Caco-2 (cell line): ENCODE data around the gene ZDHHC13. TPM values are rescaled to one million over a fixed set of nuclear protein-coding genes. Genes with fewer than 3 reads are reported as not detected.

Source experiments
- BruUV-seq: library from RNA; stranded (reverse); fragments of 400-500 nt; replicated peaks from 2 replicates; lab custom pipeline; 2021; lab: Mats Ljungman, UMichigan
- CTCF ChIA-PET: fragments of 300-600 bp; sonication (Branson Sonifier 250); formaldehyde crosslinking; loops from one replicate; lab custom pipeline; 2022; ENCODE audit warnings: antibody characterized with exemption; lab: Charles Lee
- POLR2A ChIA-PET: fragments of 300-600 bp; sonication (Branson Sonifier 250); formaldehyde crosslinking; loops from one replicate; lab custom pipeline; 2022; ENCODE audit warnings: antibody characterized with exemption; lab: Charles Lee
- DNase-seq, 2 experiments: peaks; one replicate each; pipeline versions ENCODE4 v3.0.0 to v3.0.0-alpha.2; 2020 to 2022
- H3K27me3 ChIP-seq: replicated peaks from 2 replicates; pipeline ENCODE4 v1.6.0; 2011; ENCODE audit warnings: low read length; ENCODE audit not compliant: control insufficient read depth, insufficient read depth
- H3K36me3 ChIP-seq: 2 replicates; pipeline ENCODE4 v1.5.1; 2011; ENCODE audit warnings: low read length; ENCODE audit not compliant: control insufficient read depth, insufficient read depth
- H3K4me1 ChIP-seq: fragments of 250-450 bp; sonication (Bioruptor Pico); 2 replicates; pipeline ENCODE4 v1.5.1; 2020; ENCODE audit warnings: mild to moderate bottlenecking
- H3K4me3 ChIP-seq: 2 replicates; pipeline ENCODE4 v1.5.1; 2011; ENCODE audit warnings: low read depth, mild to moderate bottlenecking, control low read depth, low read length
- H3K9me3 ChIP-seq: fragments of 250-450 bp; sonication (Bioruptor Pico); 2 replicates; pipeline ENCODE4 v1.5.1; 2020; ENCODE audit warnings: mild to moderate bottlenecking, moderate library complexity
- H3K27ac Mint-ChIP-seq: one replicate; pipeline ENCODE4 v1.8.0; 2022; ENCODE audit warnings: mixed read lengths; ENCODE audit not compliant: unreplicated experiment
- H3K27me3 Mint-ChIP-seq: one replicate; pipeline ENCODE4 v1.8.0; 2022; ENCODE audit warnings: mixed read lengths; ENCODE audit not compliant: insufficient read depth, unreplicated experiment
- H3K36me3 Mint-ChIP-seq: one replicate; pipeline ENCODE4 v1.8.0; 2022; ENCODE audit warnings: mild to moderate bottlenecking, mixed read lengths; ENCODE audit not compliant: insufficient read depth, unreplicated experiment
- H3K4me1 Mint-ChIP-seq: one replicate; pipeline ENCODE4 v1.8.0; 2022; ENCODE audit warnings: low read depth, mixed read lengths; ENCODE audit not compliant: unreplicated experiment
- H3K4me3 Mint-ChIP-seq: one replicate; pipeline ENCODE4 v1.8.0; 2022; ENCODE audit warnings: mild to moderate bottlenecking, moderate library complexity, mixed read lengths; ENCODE audit not compliant: unreplicated experiment
- H3K9me3 Mint-ChIP-seq: one replicate; pipeline ENCODE4 v1.8.0; 2022; ENCODE audit warnings: mixed read lengths; ENCODE audit not compliant: unreplicated experiment
- intact Hi-C: fragments of 100-400 bp; cut with micrococcal nuclease; formaldehyde crosslinking; loops from one replicate; pipeline ENCODE4 v1.10.0; 2022; ENCODE audit not compliant: unreplicated experiment
- total RNA-seq: library from RNA; stranded (reverse); gene quantifications from 2 replicates; pipeline ENCODE4 v1.2.3, GENCODE V29; 2022
- TF ChIP-seq, protein P1 (sequence below), 2 experiments: fragments of 200-600 bp in 1 of 2; IDR thresholded peaks; 1 replicate in 1 of 2; 2 replicates in 1 of 2; pipeline versions ENCODE4 v1.5.1 to v1.8.0; 2011 to 2022; ENCODE audit warnings: antibody characterized with exemption in 1 of 2, control low read depth in 1 of 2, inconsistent platforms in 1 of 2, low read depth in 1 of 2, low read length in 1 of 2, mild to moderate bottlenecking in 1 of 2, moderate library complexity in 1 of 2; ENCODE audit not compliant: insufficient read depth in 1 of 2, severe bottlenecking in 1 of 2, unreplicated experiment in 1 of 2

Gene ZDHHC13
- total RNA-seq, 1 experiment from 2014 or later: 21.8 TPM

DNA sequence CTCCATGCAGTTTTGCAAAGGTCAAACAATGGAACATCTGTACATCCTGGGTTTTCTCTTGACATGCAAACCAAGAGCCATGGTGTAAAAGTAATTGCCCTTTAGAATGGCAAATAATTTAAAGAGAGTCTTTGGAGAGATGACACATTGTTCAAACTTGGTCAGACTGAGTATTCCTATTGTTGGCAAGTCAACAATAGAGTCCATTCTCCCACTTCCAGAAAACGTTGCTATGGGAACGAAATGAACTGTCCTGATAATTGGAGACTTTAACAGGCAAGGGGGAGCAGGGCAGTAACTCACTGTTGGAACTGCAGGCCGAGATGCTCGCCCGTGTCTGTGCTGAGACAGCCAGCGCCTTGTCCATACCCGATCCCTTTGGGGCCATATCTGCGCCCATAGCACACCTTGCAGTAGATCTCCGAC lies 70.9 kb downstream of the ZDHHC13 start:
- Mint-ChIP-seq H3K4me1 (no peaks in the 10 kb centered on the region), H3K27me3 (no peaks in the 10 kb centered on the region), H3K27ac (no peak overlapping the region), H3K4me3 (no peak overlapping the region), H3K36me3 (no peaks in the 10 kb centered on the region), H3K9me3 (peaks cover 9% of the 10 kb centered on the region)
- CTCF ChIA-PET: no interaction called here
- DNase-seq: no peak
- Histone ChIP-seq H3K4me1 (no peaks in the 10 kb centered on the region; the same call in 1 of the 2 replicates), H3K27me3 (no peaks in the 10 kb centered on the region), H3K4me3 (no peak overlapping the region), H3K36me3 (no peaks in the 10 kb centered on the region), H3K9me3 (no peaks in the 10 kb centered on the region)
- BruUV-seq: no TSS peak
- TF ChIP-seq, protein P1, sequence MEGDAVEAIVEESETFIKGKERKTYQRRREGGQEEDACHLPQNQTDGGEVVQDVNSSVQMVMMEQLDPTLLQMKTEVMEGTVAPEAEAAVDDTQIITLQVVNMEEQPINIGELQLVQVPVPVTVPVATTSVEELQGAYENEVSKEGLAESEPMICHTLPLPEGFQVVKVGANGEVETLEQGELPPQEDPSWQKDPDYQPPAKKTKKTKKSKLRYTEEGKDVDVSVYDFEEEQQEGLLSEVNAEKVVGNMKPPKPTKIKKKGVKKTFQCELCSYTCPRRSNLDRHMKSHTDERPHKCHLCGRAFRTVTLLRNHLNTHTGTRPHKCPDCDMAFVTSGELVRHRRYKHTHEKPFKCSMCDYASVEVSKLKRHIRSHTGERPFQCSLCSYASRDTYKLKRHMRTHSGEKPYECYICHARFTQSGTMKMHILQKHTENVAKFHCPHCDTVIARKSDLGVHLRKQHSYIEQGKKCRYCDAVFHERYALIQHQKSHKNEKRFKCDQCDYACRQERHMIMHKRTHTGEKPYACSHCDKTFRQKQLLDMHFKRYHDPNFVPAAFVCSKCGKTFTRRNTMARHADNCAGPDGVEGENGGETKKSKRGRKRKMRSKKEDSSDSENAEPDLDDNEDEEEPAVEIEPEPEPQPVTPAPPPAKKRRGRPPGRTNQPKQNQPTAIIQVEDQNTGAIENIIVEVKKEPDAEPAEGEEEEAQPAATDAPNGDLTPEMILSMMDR (IDR thresholded peaks at IDR 0.05; ENCODE audit: insufficient read depth in 1 of 2, low read depth in 1 of 2, low read length in 1 of 2, severe bottlenecking in 1 of 2, unreplicated experiment in 1 of 2): no peak
- intact Hi-C loops: no loop called here
- POLR2A ChIA-PET: no interaction called here

DNA sequence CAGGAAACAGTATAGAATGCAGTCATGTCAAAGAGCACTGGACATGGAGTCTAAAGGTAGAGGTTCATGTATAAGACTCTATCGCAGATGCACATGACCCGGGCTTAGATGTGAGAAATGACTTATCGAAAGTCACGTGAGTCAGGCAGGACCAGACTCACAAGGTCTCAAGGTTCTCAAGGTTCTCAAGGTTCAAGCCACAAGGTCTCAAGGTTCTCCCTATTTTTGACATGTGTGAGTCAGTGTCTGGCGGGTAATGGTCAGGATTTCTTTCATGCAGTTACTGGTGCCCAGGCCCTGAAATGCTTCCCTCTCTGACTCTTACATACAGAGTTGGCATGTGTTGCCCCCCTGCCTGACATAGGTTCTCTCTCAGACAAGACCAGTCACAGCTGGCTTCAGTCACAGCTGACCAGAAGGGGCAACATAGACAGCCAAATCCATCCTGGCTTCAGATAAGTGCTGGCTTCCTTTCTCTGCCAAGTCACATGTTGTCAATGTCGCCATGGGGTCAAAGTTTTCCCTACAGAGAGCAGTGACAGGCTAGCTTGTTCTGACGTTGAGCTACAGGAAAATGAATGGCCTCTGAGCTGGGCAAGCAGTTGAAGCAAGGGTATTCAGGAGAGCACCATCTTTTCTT lies 74.7 kb downstream of the ZDHHC13 start:
- H3K27ac Mint-ChIP-seq: no peak overlapping the region
- no peaks in the 10 kb centered on the region for H3K36me3 ChIP-seq
- BruUV-seq: no TSS peak
- no peaks in the 10 kb centered on the region for H3K27me3 Mint-ChIP-seq
- no peaks in the 10 kb centered on the region for H3K36me3 Mint-ChIP-seq
- H3K27me3 ChIP-seq: no peaks in the 10 kb centered on the region
- H3K4me1 Mint-ChIP-seq: no peaks in the 10 kb centered on the region
- H3K4me1 ChIP-seq: no peaks in the 10 kb centered on the region; the same call in 1 of the 2 replicates
- H3K4me3 Mint-ChIP-seq: no peak overlapping the region
- TF ChIP-seq, protein P1 (IDR thresholded peaks at IDR 0.05; ENCODE audit: insufficient read depth in 1 of 2, low read depth in 1 of 2, low read length in 1 of 2, severe bottlenecking in 1 of 2, unreplicated experiment in 1 of 2): no peak
- no peaks in the 10 kb centered on the region for H3K9me3 Mint-ChIP-seq
- ChIA-PET CTCF (no interaction called here), POLR2A (no interaction called here)
- peak in 1 of 2 experiments; percentile 17 for DNase-seq
- intact Hi-C loops: no loop called here
- H3K9me3 ChIP-seq: no peaks in the 10 kb centered on the region
- H3K4me3 ChIP-seq: no peak overlapping the region

DNA sequence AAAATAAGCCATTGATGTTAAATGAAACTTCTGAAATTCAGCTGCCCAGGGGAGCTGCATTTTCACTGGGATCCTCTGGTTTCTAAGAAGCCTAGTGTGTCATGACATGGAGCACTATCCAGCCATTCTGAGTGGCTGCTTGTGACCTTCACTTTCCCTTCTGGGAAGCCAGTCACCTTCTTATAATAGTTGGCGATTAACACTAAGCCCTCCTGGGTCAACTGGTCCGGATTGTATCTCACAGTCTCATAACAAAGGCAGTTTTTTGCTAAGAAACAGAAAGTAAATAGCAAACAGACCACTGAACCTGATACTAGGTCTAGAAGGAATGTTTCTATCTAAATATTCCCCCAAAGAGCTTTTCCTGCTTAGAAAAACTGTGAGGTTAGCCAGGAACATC lies 76.9 kb downstream of the ZDHHC13 start:
- H3K27me3 ChIP-seq: no peaks in the 10 kb centered on the region
- Mint-ChIP-seq H3K36me3 (no peaks in the 10 kb centered on the region), H3K4me3 (no peak overlapping the region), H3K9me3 (no peaks in the 10 kb centered on the region), H3K4me1 (no peaks in the 10 kb centered on the region), H3K27me3 (no peaks in the 10 kb centered on the region), H3K27ac (no peak overlapping the region)
- intact Hi-C loops: no loop called here
- ChIA-PET CTCF (no interaction called here), POLR2A (no interaction called here)
- no peak overlapping the region for H3K4me3 ChIP-seq
- no peaks in the 10 kb centered on the region for H3K9me3 ChIP-seq
- TF ChIP-seq, protein P1 (IDR thresholded peaks at IDR 0.05; ENCODE audit: insufficient read depth in 1 of 2, low read depth in 1 of 2, low read length in 1 of 2, severe bottlenecking in 1 of 2, unreplicated experiment in 1 of 2): no peak
- no peak for DNase-seq
- BruUV-seq: no TSS peak
- no peaks in the 10 kb centered on the region; the same call in 1 of the 2 replicates for H3K4me1 ChIP-seq
- H3K36me3 ChIP-seq: no peaks in the 10 kb centered on the region
